IPS-NIHi7 (cell line): Measurements from ENCODE around the gene DRGX.

Experiments used
- DNase-seq: peaks from one replicate; pipeline ENCODE4 v3.0.0; 2012; ENCODE audit warnings: mixed read lengths; ENCODE audit errors: extremely low spot score

DRGX gene

DNA sequence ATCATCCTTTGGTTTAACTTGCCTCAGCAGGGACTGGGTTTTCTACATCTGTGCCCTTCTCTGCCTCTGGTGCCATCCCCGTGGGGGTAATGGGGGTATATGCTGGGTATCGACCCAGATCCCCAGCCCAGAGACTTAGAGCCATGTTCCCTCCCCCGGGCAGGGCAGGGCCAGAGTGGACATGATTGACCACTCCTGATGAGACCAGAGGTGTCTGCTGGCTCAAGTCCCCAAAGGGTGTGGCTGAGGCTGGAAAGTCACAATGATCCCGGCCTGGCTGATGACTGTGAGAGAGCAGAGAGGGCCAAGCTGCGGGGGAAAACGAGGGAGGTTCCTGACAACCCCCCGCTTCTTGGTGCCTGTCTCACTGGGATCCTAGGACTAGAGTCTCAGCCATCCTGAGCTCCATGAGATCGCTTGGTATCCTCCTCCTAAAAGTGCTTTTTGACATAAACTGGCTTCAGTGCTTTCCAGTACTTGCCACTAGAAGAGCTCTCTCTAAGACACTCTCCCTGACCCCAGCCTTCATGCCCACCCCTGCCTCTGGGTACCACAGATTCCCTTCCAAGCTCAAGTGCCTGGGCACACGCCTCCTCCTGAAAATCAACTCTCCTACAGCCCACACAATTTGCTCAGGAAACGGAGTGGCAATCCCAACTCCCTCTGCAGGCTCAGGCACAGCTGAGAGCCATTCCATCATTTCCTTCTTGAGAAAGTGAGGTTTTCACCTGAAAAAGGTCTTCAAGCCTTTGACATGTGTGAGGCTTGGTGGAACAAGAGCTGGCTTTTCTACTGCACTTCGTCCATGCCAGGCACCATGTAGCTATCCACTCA lies 33.9 kb downstream of the DRGX start:
- no peak for DNase-seq

GRCh38 chr10:49361178-49361554 lies 34.7 kb downstream of the DRGX start:
- no peak for DNase-seq

GRCh38 chr10:49360271-49361177 lies 35.4 kb downstream of the DRGX start:
- DNase-seq: peak; percentile 42

- peak; percentile 68 for DNase-seq
Measured at GRCh38 chr10:49359349-49360270, 36.3 kb downstream of the DRGX start.

- DNase-seq: no peak
Measured at GRCh38 chr10:49357910-49358309, 38.0 kb downstream of the DRGX start.

- no peak for DNase-seq
Measured at GRCh38 chr10:49356944-49357343, 38.9 kb downstream of the DRGX start.

DNA sequence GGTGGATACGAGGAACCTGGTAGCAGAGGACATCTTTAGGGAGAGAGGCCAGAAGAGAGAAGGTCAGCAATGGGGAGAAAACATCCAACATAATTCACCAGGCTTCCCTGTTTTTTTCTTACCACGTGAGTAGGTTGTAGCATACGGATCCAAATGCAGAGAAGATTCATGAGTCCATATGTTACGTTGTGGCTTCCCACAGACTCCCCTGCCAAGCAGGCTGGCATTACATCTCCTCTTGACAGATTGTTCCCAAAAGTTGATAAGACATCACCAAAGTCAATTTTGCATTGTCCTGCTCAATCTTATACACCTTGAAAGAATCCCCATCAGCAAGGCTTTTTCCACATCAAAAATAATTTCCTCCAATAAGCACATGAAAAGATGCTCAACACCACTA lies 39.7 kb downstream of the DRGX start:
- DNase-seq: no peak

DNA sequence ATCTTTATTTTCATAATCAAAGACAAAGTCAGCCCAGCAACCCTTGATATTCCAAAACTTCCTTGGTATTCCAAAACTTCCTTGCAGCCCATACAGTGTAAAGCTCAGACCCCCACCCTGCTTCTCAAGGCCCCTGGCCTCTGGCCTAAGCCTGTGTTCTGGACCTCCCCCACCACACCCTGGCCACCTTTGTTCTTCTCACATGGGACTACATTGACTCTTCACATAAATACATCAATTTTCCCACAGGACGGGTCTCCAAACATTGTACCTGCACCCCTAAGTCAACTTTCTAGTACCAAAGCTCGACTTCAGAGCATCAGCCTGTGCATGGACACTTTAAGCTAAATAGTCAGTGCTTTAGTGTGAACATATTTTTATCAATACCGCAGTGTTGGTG lies 40.7 kb downstream of the DRGX start:
- no peak for DNase-seq

DNA sequence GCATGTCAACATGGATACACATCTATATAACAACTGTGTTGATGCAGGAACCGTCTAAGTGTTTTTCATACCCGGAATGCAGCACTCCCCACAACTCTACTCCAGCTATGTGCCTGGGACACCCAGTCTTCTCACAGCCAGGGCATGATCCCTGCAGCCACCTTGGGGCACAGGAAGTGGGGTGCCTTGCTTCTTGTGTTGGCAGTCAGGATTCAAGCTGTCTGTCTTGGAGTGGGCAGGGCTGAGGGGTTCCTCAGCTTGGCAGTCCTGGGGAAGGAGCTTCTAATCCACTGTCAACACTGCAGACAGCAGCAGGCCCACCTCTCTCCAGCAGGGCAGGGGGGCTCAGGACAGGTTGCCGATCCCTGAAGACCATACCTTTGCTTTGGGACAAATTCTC lies 41.3 kb downstream of the DRGX start:
- no peak for DNase-seq

- no peak for DNase-seq
Measured at GRCh38 chr10:49353895-49354566, 41.9 kb downstream of the DRGX start.

DNA sequence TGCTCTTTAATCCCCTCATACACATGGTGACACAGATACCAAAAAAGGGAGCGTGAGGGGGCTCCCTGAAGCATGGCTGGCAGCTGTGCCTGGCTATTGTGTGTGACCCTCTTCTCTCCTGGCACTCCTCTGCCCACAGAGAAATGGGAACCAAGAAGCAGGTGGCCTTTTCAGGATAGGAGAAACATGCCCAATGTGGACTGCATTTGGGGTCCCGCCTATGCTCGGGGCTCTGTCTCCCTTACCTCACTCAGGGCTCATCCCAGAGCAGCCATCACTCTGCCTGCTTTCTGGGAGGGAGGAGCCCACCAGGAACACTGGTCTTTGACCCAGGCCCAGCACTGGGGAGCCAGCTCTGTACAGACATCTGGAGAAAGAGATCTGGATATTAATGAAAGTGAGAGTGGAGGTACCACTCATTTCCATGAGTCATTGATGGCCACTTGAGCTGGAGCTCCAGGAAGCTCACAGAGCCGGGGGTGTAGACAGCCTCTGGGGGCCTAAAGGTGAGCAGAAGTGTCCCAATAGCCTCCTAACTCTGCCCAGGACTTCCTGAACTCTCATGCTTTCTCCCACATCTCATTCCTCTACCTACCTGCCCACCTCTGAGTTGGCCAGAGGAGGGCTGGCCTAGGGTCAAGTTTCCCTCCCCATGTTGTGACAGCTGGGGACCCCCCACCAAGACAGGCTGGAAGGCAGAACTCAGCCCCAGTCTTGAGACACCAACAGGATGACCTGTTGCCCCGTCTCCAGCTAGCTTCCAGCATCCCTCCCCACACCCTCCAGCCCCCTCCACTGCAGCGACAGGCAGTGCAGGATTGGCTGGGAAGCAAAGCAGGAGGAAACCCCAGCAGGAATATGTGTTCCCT lies 42.6 kb downstream of the DRGX start:
- no peak for DNase-seq

- DNase-seq: no peak
Measured at GRCh38 chr10:49352323-49352722, 43.6 kb downstream of the DRGX start.

DNA sequence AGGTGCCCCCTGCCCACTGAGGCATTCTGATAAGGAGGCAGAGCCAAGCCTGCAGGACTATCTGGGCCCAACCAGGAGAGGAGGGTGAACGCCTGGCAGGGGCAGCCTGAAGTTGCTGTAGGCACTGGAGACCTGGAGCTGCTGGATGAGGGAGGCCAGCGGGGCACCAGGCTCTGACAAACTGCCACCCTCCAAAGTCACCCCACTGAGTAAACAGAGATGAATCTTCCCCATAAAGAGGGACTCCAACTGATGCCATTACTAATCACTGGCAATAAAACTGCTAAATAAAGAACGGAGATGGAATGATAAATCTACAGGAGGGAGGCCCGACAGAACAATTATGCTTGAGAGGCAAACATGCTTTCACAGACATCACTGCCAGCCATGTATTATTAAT lies 44.2 kb downstream of the DRGX start:
- no peak for DNase-seq

- DNase-seq: no peak
Measured at GRCh38 chr10:49350846-49351532, 44.9 kb downstream of the DRGX start.

- DNase-seq: no peak
Measured at GRCh38 chr10:49350138-49350537, 45.8 kb downstream of the DRGX start.

DNA sequence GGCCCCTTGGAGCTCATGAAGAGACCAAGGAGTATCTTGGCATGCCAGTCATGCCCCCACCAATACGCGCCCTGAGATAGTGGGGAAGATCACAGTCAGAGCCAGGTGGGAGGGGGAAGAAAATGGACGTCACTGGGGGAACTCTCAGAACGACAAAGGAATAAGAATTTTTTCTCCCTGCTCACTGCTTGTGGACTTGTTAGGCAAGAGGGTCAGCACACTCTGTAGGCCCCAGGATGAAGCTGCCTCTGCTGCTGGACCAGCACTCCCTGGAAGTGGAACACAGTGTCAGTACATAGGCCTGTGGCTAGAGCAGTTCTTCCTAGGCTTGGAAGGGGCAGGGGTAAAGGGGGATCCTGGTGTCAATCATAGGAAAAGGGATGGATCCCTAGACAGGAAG lies 46.5 kb downstream of the DRGX start:
- no peak for DNase-seq

DNA sequence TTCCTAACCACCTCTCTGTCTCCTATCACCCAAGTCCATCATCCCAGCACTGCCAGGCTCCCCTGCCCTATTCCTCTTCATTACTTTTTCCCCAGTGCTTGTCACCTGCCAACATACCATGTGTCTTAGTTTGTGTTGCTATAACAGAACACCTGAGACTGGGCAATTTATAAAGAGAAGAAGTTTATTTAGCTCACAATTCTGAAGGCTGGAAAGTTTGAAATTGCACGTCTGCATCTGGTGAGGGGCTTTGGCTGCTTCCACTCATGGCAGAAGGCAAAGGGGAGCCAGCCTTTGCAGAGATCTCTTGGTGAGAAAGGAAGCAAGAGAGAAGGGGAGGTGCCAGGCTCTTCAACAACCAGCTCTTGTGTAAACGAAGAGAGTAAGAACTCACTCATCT lies 47.3 kb downstream of the DRGX start:
- no peak for DNase-seq

GRCh38 chr10:49347827-49348226 lies 48.1 kb downstream of the DRGX start:
- DNase-seq: no peak

GRCh38 chr10:49347342-49347741 lies 48.5 kb downstream of the DRGX start:
- no peak for DNase-seq

DNA sequence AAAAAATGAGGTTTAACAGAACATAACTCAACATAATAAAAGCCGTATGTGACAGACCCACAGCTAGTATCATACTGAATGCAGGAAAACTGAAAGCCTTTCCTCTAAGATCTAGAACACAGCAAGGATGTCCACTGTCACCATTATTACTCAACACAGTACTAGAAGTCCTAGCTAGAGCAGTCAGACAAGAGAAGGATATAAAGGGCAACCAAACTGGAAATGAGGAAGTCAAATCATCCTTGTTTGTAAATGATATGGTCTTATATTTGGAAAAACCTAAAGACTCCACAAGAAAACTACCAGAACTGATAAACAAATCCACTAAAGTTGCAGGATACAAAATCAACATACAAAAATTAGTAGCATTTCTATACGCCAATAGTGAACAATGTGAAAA lies 51.0 kb downstream of the DRGX start:
- DNase-seq: no peak
